Measurements from ENCODE around the gene SLX1A. TPM values are rescaled to one million over a fixed set of nuclear protein-coding genes. Genes with fewer than 3 reads are reported as not detected.
"Not testable (repeated sequence)": the region's sequence is repeated elsewhere in the genome, so short reads cannot be mapped to it uniquely, and the experiment has no call there.

SLX1A gene
- total RNA-seq = 11.0 TPM

DNA sequence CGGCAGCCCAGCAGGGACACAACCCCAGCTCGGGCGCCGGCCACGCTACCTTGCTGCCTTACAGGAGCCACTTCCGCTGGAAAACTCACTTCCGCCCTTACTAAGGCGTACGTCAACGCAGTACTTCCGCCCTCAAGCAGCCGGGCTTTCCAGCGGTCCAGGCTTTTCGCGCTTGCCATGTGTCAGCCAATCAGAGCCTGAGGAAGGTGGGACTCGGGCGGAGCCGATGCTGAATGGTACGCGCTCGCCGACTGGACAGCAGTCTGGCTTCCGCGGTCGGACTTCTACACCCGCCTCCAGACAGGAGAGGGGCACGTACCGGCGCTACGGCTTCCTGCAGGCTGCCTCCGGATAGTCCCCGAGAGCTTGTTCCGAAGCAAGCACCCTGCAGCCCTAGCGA lies at the start of gene SLX1A, which contains the start of gene BOLA2B:
TSS of gene SLX1A (plus strand) at position 261 of the 400 bp plus-strand sequence. CDS start 210 bp downstream, outside the sequence.
TSS of gene BOLA2B (minus strand) at position 52 of the 400 bp plus-strand sequence. CDS start 71 bp downstream, outside the sequence.
- not testable (repeated sequence) for H3K36me3 ChIP-seq (ENCODE audit: control insufficient read depth in 3 of 3, insufficient read depth in 3 of 3, low read length in 3 of 3); H3K9me3 ChIP-seq (ENCODE audit: control insufficient read depth in 3 of 3, low read length in 3 of 3); H3K4me1 ChIP-seq (ENCODE audit: control insufficient read depth in 3 of 3, insufficient read depth in 3 of 3, low read length in 3 of 3); H3K27me3 ChIP-seq (ENCODE audit: control insufficient read depth in 3 of 3, insufficient read depth in 3 of 3, low read length in 3 of 3); H3K27ac ChIP-seq (ENCODE audit: low read depth, low read length); H3K9ac ChIP-seq (ENCODE audit: low read depth in 1 of 3, low read length in 3 of 3); H3K4me3 ChIP-seq (ENCODE audit: low read length in 3 of 3)

DNA sequence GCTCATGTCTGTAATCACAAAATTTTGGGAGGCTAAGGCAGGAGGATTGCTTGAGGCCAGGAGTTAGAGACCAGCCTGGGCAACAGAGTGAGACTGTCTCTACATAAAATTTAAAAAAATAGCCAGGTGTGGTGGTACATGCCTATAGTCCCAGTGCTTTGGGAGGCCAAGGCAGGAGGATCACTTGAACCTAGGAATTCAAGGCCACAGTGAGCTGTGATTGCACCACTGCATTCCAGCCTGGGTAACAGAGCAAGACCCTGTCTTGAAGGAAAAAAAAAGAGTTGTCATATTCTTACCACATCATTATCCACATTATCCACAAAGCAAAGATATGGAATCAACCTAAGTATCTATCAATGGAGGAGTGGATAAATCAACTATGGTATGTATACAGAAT lies 49.7 kb upstream of the SLX1A start:
- Histone ChIP-seq H3K27ac (ENCODE audit: low read depth, low read length) (no peak overlapping the region), H3K4me1 (ENCODE audit: control insufficient read depth in 3 of 3, insufficient read depth in 3 of 3, low read length in 3 of 3) (no peaks in the 10 kb centered on the region), H3K9me3 (ENCODE audit: control insufficient read depth in 3 of 3, low read length in 3 of 3) (no peaks in the 10 kb centered on the region)

DNA sequence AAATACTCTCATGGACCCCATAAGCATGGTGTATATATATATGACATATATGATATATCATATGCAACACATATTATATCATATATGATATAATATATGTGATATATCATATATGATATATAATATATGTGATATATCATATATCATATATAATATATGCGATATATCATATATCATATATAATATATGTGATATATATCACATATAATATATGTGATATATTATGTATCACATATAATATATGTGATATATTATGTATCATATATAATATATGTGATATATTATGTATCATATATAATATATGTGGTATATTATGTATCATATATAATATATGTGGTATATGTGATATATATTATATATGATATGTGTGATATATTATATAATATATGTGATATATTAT lies 48.8 kb upstream of the SLX1A start:
- Histone ChIP-seq H3K36me3 (ENCODE audit: control insufficient read depth in 3 of 3, insufficient read depth in 3 of 3, low read length in 3 of 3) (no peaks in the 10 kb centered on the region), H3K27me3 (ENCODE audit: control insufficient read depth in 3 of 3, insufficient read depth in 3 of 3, low read length in 3 of 3) (no peaks in the 10 kb centered on the region), H3K4me3 (ENCODE audit: low read length in 3 of 3) (no peak overlapping the region), H3K4me1 (ENCODE audit: control insufficient read depth in 3 of 3, insufficient read depth in 3 of 3, low read length in 3 of 3) (no peaks in the 10 kb centered on the region), H3K9me3 (ENCODE audit: control insufficient read depth in 3 of 3, low read length in 3 of 3) (no peaks in the 10 kb centered on the region), H3K9ac (ENCODE audit: low read depth in 1 of 3, low read length in 3 of 3) (no peak overlapping the region), H3K27ac (ENCODE audit: low read depth, low read length) (no peak overlapping the region)

More for the DNA sequence above, 49.7 kb upstream of the SLX1A start:
- H3K27me3 ChIP-seq (ENCODE audit: control insufficient read depth in 3 of 3, insufficient read depth in 3 of 3, low read length in 3 of 3) = no peaks in the 10 kb centered on the region
- no peaks in the 10 kb centered on the region for H3K36me3 ChIP-seq (ENCODE audit: control insufficient read depth in 3 of 3, insufficient read depth in 3 of 3, low read length in 3 of 3)
- H3K4me3 ChIP-seq (ENCODE audit: low read length in 3 of 3) = no peak overlapping the region
- no peak overlapping the region for H3K9ac ChIP-seq (ENCODE audit: low read depth in 1 of 3, low read length in 3 of 3)

DNA sequence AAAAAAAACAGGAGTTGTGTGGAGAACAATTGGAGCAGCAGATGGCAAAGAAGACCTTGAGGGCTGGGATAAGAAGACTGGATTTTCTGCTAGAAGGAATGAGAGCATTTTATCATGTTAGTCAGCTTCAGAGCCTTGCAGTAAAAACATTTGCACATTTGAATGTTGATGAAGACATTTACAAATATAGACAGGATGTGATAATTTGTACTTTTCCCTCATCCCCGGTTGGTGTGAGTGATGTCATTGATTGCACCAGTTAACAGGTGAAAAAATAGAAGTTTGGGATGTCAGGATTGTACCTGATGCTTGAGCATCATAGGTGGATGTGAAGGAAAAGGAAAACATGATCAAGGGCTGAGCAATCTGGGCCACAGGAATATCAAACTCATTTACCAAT lies 48.0 kb upstream of the SLX1A start:
- H3K36me3 ChIP-seq (ENCODE audit: control insufficient read depth in 3 of 3, insufficient read depth in 3 of 3, low read length in 3 of 3) = no peaks in the 10 kb centered on the region
- H3K9ac ChIP-seq (ENCODE audit: low read depth in 1 of 3, low read length in 3 of 3) = no peak overlapping the region
- no peaks in the 10 kb centered on the region for H3K4me1 ChIP-seq (ENCODE audit: control insufficient read depth in 3 of 3, insufficient read depth in 3 of 3, low read length in 3 of 3)
- H3K4me3 ChIP-seq (ENCODE audit: low read length in 3 of 3) = no peak overlapping the region
- no peaks in the 10 kb centered on the region for H3K9me3 ChIP-seq (ENCODE audit: control insufficient read depth in 3 of 3, low read length in 3 of 3)
- no peak overlapping the region for H3K27ac ChIP-seq (ENCODE audit: low read depth, low read length)
- no peaks in the 10 kb centered on the region for H3K27me3 ChIP-seq (ENCODE audit: control insufficient read depth in 3 of 3, insufficient read depth in 3 of 3, low read length in 3 of 3)

DNA sequence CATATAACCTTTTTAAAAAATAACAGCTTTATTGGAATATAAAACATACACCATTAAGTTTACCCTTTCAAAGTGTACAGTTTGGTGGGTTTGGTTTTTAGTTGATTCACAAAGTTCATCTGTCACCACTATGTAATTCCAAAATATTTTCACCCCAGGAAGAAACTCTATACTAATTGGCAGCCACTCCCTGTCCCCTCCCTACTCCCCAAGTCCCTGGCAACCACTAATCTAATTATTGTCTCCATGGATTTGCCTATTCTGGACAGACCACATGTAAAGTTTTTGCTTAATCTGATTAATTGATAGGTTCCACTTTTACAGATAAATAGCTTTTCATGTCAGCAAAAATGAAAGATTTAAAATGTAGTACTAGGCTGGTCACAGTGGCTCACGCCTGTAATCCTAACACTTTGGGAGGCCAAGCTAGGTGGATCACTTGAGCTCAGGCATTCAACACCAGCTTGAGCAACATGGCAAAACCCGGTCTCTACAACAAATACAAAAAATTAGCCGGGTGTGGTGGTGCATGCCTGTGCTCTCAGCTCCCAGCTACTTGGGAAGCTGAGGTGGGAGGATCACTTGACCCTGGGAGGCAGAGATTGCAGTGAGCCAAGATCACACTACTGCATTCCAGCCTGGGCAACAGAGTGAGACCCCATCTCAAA lies 45.7 kb upstream of the SLX1A start:
- H3K4me3 ChIP-seq (ENCODE audit: low read length in 3 of 3) = no peak overlapping the region

DNA sequence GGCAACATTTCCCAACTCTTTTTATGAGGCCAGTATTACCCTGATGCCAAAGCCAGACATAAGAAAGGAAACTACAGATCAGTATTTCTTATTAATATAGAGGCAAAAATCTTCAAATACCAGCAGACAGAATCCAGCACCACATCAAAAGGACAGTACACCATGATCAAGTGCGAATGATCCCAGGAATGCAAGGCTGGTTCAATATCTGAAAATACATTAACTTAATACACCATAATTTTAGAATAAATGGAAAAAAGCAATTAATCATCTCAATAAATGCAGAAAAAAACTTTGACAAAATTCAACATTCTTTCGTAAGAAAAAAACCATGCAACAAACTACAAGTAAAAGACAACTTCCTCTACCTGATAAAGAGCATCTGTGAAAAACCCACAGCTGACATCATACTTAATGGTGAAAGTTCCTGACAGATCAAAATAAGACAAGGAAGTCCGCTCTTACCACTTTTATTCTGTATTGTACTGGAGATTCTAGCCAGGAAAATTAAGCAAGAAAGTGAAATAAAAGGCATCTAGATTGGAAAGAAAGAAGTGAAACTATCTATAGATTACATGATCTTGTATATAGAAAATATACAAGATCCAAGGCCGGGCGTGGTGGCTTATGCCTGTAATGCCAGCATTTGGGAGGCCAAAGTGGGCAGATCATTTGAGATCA lies 44.3 kb upstream of the SLX1A start:
- H3K4me3 ChIP-seq (ENCODE audit: low read length in 3 of 3) = no peak overlapping the region
- H3K27me3 ChIP-seq (ENCODE audit: control insufficient read depth in 3 of 3, insufficient read depth in 3 of 3, low read length in 3 of 3) = no peaks in the 10 kb centered on the region
- no peak overlapping the region for H3K9ac ChIP-seq (ENCODE audit: low read depth in 1 of 3, low read length in 3 of 3)
- H3K4me1 ChIP-seq (ENCODE audit: control insufficient read depth in 3 of 3, insufficient read depth in 3 of 3, low read length in 3 of 3) = no peaks in the 10 kb centered on the region
- no peak overlapping the region for H3K27ac ChIP-seq (ENCODE audit: low read depth, low read length)
- no peaks in the 10 kb centered on the region for H3K36me3 ChIP-seq (ENCODE audit: control insufficient read depth in 3 of 3, insufficient read depth in 3 of 3, low read length in 3 of 3)
- H3K9me3 ChIP-seq (ENCODE audit: control insufficient read depth in 3 of 3, low read length in 3 of 3) = no peaks in the 10 kb centered on the region

More for the DNA sequence above, 45.7 kb upstream of the SLX1A start:
- no peak overlapping the region for H3K9ac ChIP-seq (ENCODE audit: low read depth in 1 of 3, low read length in 3 of 3)
- no peak overlapping the region for H3K27ac ChIP-seq (ENCODE audit: low read depth, low read length)
- H3K9me3 ChIP-seq (ENCODE audit: control insufficient read depth in 3 of 3, low read length in 3 of 3) = no peaks in the 10 kb centered on the region
- no peaks in the 10 kb centered on the region for H3K36me3 ChIP-seq (ENCODE audit: control insufficient read depth in 3 of 3, insufficient read depth in 3 of 3, low read length in 3 of 3)
- H3K4me1 ChIP-seq (ENCODE audit: control insufficient read depth in 3 of 3, insufficient read depth in 3 of 3, low read length in 3 of 3) = no peaks in the 10 kb centered on the region
- no peaks in the 10 kb centered on the region for H3K27me3 ChIP-seq (ENCODE audit: control insufficient read depth in 3 of 3, insufficient read depth in 3 of 3, low read length in 3 of 3)

DNA sequence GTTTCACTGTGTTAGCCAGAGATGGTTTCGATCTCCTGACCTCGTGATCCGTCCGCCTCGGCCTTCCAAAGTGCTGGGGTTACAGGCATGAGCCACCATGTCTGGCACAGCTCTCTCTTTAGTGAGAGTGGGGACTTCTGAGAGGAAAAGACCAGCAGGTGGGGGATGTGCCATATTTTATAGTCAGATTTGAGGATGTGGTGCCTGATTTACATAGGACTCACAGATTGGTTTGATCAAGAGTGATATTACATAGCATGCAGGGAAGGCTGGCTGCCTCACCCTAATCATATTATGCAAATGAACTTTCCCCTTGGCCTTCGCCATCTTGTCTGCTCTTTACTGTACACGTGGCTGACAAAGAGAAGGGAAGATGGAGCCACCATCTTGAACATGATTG lies 42.6 kb upstream of the SLX1A start:
- Histone ChIP-seq H3K9ac (ENCODE audit: low read depth in 1 of 3, low read length in 3 of 3) (no peak overlapping the region), H3K36me3 (ENCODE audit: control insufficient read depth in 3 of 3, insufficient read depth in 3 of 3, low read length in 3 of 3) (no peaks in the 10 kb centered on the region), H3K27me3 (ENCODE audit: control insufficient read depth in 3 of 3, insufficient read depth in 3 of 3, low read length in 3 of 3) (no peaks in the 10 kb centered on the region), H3K4me1 (ENCODE audit: control insufficient read depth in 3 of 3, insufficient read depth in 3 of 3, low read length in 3 of 3) (no peaks in the 10 kb centered on the region), H3K9me3 (ENCODE audit: control insufficient read depth in 3 of 3, low read length in 3 of 3) (no peaks in the 10 kb centered on the region), H3K27ac (ENCODE audit: low read depth, low read length) (no peak overlapping the region), H3K4me3 (ENCODE audit: low read length in 3 of 3) (no peak overlapping the region)

DNA sequence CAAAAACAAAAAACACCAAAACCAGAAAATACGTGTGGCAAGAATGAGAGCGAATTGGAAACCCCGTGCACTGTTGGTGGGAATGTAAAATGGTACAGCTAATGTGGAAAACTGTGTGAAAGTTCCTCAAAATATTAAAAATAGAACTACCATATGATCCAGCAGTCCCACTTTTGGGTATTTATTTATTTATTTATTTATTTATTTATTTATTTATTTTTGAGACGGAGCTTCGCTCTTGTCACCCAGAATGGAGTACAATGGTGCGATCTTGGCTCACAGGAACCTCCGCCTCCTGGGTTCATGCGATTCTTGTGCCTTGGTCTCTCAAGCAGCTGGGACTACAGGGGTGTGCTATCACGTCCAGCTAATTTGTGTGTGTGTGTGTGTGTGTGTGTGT lies 41.2 kb upstream of the SLX1A start:
- H3K9me3 ChIP-seq (ENCODE audit: control insufficient read depth in 3 of 3, low read length in 3 of 3) = no peaks in the 10 kb centered on the region
- H3K27me3 ChIP-seq (ENCODE audit: control insufficient read depth in 3 of 3, insufficient read depth in 3 of 3, low read length in 3 of 3) = no peaks in the 10 kb centered on the region
- H3K9ac ChIP-seq (ENCODE audit: low read depth in 1 of 3, low read length in 3 of 3) = no peak overlapping the region
- H3K4me1 ChIP-seq (ENCODE audit: control insufficient read depth in 3 of 3, insufficient read depth in 3 of 3, low read length in 3 of 3) = no peaks in the 10 kb centered on the region
- H3K36me3 ChIP-seq (ENCODE audit: control insufficient read depth in 3 of 3, insufficient read depth in 3 of 3, low read length in 3 of 3) = no peaks in the 10 kb centered on the region
- H3K27ac ChIP-seq (ENCODE audit: low read depth, low read length) = no peak overlapping the region
- no peak overlapping the region for H3K4me3 ChIP-seq (ENCODE audit: low read length in 3 of 3)

DNA sequence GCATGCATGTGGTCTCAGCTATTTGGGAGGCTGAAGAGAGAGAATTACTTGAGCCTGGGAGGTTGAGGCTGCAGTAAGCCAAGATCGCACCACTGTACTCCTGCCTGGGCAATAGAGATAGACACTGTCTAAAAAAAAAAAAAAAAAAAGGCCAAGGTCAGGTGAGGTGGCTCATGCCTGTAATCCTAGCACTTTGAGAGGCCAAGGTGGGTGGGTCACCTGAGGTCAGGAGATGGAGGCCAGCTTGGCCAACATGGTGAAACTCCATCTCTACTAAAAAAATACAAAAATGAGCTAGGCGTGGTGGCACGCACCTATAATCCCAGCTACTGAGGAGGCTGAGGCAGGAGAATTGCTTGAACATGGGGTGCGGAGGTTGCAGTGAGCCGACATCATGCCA lies 38.5 kb upstream of the SLX1A start:
- no peaks in the 10 kb centered on the region for H3K36me3 ChIP-seq (ENCODE audit: control insufficient read depth in 3 of 3, insufficient read depth in 3 of 3, low read length in 3 of 3)
- no peak overlapping the region for H3K27ac ChIP-seq (ENCODE audit: low read depth, low read length)
- H3K9ac ChIP-seq (ENCODE audit: low read depth in 1 of 3, low read length in 3 of 3) = no peak overlapping the region
- H3K4me3 ChIP-seq (ENCODE audit: low read length in 3 of 3) = no peak overlapping the region
- H3K4me1 ChIP-seq (ENCODE audit: control insufficient read depth in 3 of 3, insufficient read depth in 3 of 3, low read length in 3 of 3) = no peaks in the 10 kb centered on the region
- H3K9me3 ChIP-seq (ENCODE audit: control insufficient read depth in 3 of 3, low read length in 3 of 3) = no peaks in the 10 kb centered on the region
- H3K27me3 ChIP-seq (ENCODE audit: control insufficient read depth in 3 of 3, insufficient read depth in 3 of 3, low read length in 3 of 3) = no peaks in the 10 kb centered on the region

DNA sequence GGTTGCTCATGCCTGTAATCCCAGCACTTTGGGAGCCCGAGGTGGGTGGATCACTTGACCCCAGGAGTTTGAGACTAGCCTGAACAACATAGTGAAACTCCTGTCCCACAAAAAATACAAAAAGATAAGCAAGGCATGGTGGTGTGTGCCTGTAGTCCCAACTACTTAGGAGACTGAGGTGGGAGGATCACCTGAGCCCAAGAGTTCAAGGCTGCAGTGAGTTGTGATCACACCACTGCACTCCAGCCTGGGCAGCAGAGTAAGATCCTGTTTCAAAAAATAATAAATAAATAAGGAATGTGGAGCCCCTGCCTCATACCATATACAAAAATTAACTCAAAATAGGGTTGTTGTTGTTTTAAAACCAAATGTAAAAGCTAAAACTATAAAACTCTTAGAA lies 36.5 kb upstream of the SLX1A start:
- Histone ChIP-seq H3K9me3 (ENCODE audit: control insufficient read depth in 3 of 3, low read length in 3 of 3) (no peaks in the 10 kb centered on the region), H3K4me3 (ENCODE audit: low read length in 3 of 3) (no peak overlapping the region), H3K27ac (ENCODE audit: low read depth, low read length) (no peak overlapping the region), H3K4me1 (ENCODE audit: control insufficient read depth in 3 of 3, insufficient read depth in 3 of 3, low read length in 3 of 3) (no peaks in the 10 kb centered on the region), H3K9ac (ENCODE audit: low read depth in 1 of 3, low read length in 3 of 3) (no peak overlapping the region), H3K27me3 (ENCODE audit: control insufficient read depth in 3 of 3, insufficient read depth in 3 of 3, low read length in 3 of 3) (no peaks in the 10 kb centered on the region), H3K36me3 (ENCODE audit: control insufficient read depth in 3 of 3, insufficient read depth in 3 of 3, low read length in 3 of 3) (no peaks in the 10 kb centered on the region)
